ENCODE measurements around the gene WWOX.

Gene WWOX

DNA sequence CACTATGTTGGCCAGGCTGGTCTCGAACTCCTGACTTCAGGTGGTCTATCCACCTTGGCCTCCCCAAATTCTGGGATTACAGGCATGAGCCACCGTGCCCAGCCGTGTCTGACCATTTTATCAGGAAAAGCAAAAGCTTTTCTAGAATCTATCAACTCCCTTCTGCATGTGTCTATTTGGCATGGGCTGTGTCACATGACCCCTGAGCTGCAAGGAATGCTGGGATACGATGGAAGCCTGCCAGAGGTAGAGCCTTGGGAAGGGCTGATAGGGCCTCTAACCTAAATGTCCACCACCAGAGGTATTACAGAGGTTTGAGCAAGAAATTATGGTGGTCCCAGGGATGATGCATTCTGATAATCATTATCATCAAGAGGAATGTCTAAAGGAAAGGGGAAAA is 616.2 kb downstream of the WWOX start:
- TF ChIP-seq, protein P1, sequence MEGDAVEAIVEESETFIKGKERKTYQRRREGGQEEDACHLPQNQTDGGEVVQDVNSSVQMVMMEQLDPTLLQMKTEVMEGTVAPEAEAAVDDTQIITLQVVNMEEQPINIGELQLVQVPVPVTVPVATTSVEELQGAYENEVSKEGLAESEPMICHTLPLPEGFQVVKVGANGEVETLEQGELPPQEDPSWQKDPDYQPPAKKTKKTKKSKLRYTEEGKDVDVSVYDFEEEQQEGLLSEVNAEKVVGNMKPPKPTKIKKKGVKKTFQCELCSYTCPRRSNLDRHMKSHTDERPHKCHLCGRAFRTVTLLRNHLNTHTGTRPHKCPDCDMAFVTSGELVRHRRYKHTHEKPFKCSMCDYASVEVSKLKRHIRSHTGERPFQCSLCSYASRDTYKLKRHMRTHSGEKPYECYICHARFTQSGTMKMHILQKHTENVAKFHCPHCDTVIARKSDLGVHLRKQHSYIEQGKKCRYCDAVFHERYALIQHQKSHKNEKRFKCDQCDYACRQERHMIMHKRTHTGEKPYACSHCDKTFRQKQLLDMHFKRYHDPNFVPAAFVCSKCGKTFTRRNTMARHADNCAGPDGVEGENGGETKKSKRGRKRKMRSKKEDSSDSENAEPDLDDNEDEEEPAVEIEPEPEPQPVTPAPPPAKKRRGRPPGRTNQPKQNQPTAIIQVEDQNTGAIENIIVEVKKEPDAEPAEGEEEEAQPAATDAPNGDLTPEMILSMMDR (IDR thresholded peaks at IDR 0.05; ENCODE audit: low read depth, low read length): no peak

DNA sequence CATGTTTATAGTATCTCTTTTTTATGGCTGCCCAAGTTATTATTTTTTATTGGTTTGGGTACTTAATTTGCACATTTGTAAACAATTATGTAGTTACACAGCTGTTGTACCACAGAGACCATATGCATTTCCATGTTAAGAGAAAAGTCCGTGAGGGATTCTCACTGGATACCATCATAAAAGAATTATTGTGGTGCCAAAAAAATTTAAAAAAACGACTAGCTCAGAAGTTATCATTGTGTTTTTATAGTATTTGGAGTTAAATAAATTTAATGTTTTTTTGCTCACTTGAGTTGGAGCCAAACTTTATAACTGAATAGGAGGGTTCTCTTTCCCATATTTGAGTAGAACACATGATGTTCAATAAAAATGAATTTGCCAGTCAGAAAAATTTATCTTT is 618.7 kb downstream of the WWOX start:
- no peak overlapping the region for H3K4me3 ChIP-seq (replicated peaks in 1 of 2; ENCODE audit: low read depth in 2 of 2, low read length in 2 of 2)
- TF ChIP-seq, protein P1 (IDR thresholded peaks at IDR 0.05; ENCODE audit: low read depth, low read length): no peak
- no peak for DNase-seq (ENCODE audit: low read depth in 2 of 2)

More for the DNA sequence above, 616.2 kb downstream of the WWOX start:
- no peak for DNase-seq (ENCODE audit: low read depth in 2 of 2)
- no peak overlapping the region for H3K4me3 ChIP-seq (replicated peaks in 1 of 2; ENCODE audit: low read depth in 2 of 2, low read length in 2 of 2)

DNA sequence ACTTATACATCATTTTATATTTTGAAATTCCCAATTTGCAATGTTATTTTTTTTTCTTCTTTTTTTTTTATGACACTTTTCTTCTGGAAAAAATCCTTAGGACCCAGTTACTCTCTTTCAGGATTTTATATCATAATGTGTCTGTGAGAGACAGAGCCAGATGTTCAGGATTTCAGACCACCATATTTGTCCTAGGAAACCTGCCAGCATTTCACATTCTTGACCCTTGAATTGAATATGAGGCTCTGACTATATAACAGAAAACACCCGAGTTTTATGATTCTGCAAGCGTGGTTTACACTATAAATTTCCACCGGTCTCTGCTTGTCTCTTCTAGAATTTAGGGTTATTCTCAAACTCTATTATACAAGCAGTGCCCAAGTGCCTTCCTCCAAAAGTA is 621.0 kb downstream of the WWOX start:
- no peak overlapping the region for H3K4me3 ChIP-seq (replicated peaks in 1 of 2; ENCODE audit: low read depth in 2 of 2, low read length in 2 of 2)

DNA sequence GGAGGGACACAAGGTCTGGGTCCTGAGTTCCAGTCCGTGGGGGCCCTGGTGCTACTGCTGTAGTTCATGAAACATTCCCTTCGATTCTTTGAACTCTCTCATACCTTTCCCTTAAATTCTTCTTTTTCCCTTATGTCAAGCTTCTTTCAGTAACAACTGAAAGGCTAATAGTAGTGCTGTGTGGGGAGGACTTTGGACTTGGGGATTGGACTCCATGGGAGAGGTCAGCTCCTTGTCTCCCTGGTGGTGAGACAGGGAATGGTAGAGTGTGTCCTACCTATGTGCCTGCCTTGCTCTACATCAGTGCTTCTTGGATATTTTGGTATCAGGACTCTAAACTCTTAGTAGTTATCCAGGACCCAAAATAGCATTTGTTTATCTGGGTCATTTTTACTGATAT is 628.1 kb downstream of the WWOX start:
- no peak for DNase-seq (ENCODE audit: low read depth in 2 of 2)
- H3K4me3 ChIP-seq (replicated peaks in 1 of 2; ENCODE audit: low read depth in 2 of 2, low read length in 2 of 2): no peak overlapping the region
- TF ChIP-seq, protein P1 (IDR thresholded peaks at IDR 0.05; ENCODE audit: low read depth, low read length): no peak

More for the DNA sequence above, 621.0 kb downstream of the WWOX start:
- TF ChIP-seq, protein P1 (IDR thresholded peaks at IDR 0.05; ENCODE audit: low read depth, low read length): no peak
- DNase-seq (ENCODE audit: low read depth in 2 of 2): no peak

DNA sequence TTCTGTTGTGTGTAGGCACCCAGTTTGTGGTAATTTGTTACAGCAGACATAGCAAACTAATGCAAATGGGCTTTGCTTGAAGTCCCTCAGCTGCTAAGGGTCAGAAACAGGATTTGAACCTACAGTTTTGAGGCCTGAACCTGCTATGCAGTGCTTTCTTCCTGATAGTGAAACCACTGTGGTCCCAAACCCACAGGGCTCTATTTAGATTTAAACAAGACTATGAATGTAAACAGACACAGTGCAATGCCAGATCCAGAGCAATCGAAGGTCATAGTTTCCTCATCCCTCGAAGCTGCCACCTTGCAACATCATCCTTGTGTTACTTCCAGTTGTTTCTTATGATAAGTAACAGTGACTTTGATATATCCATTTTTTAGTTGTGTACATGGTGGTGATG is 630.2 kb downstream of the WWOX start:
- TF ChIP-seq, protein P1 (IDR thresholded peaks at IDR 0.05; ENCODE audit: low read depth, low read length): no peak
- no peak overlapping the region for H3K4me3 ChIP-seq (replicated peaks in 1 of 2; ENCODE audit: low read depth in 2 of 2, low read length in 2 of 2)
- DNase-seq (ENCODE audit: low read depth in 2 of 2): no peak

DNA sequence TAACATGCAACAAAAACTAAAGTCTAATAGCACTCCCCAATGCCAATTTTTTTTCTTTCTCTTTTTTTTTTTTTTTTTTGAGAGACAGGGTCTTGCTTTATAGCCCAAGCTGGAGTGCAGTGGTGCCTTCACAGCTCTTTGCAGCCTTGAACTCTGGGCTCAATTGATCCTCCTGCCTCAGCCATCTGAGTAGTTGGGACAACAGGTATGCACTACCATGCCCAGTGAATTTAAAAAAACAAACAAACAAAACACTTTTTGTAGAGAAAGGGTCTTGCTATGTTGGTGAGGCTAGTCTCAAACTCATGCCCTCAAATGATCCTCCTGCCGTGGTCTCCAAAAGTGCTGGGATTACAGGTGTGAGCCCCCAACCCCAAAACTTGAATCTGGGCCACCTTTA is 632.3 kb downstream of the WWOX start:
- no peak overlapping the region for H3K4me3 ChIP-seq (replicated peaks in 1 of 2; ENCODE audit: low read depth in 2 of 2, low read length in 2 of 2)
- DNase-seq (ENCODE audit: low read depth in 2 of 2): no peak
- TF ChIP-seq, protein P1 (IDR thresholded peaks at IDR 0.05; ENCODE audit: low read depth, low read length): no peak

DNA sequence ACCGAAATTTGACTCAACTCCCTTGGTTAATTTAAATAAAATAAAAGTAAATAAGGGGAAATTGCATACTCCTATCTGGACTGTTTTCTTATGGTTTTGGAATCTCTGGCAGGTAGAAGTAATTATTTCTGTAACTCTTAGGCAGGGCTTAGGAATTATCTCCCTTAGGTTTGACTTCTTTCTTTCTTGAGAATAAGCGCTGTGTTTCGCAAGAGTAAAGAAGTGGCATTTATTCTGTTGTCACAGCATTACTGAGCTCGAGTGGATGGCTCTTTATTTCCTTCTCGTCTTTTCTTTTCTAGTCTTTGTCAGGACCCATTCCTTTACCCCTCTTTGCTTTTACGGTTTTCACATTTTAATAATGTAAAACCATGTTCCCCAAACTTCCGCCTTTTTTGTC is 633.2 kb downstream of the WWOX start:
- H3K4me3 ChIP-seq (replicated peaks in 1 of 2; ENCODE audit: low read depth in 2 of 2, low read length in 2 of 2): no peak overlapping the region
- TF ChIP-seq, protein P1 (IDR thresholded peaks at IDR 0.05; ENCODE audit: low read depth, low read length): no peak
- no peak for DNase-seq (ENCODE audit: low read depth in 2 of 2)
